Measurements from ENCODE around the gene NSD1.
"Not testable (repeated sequence)": the region's sequence is repeated elsewhere in the genome, so short reads cannot be mapped to it uniquely, and the experiment has no call there.

NSD1 gene

DNA sequence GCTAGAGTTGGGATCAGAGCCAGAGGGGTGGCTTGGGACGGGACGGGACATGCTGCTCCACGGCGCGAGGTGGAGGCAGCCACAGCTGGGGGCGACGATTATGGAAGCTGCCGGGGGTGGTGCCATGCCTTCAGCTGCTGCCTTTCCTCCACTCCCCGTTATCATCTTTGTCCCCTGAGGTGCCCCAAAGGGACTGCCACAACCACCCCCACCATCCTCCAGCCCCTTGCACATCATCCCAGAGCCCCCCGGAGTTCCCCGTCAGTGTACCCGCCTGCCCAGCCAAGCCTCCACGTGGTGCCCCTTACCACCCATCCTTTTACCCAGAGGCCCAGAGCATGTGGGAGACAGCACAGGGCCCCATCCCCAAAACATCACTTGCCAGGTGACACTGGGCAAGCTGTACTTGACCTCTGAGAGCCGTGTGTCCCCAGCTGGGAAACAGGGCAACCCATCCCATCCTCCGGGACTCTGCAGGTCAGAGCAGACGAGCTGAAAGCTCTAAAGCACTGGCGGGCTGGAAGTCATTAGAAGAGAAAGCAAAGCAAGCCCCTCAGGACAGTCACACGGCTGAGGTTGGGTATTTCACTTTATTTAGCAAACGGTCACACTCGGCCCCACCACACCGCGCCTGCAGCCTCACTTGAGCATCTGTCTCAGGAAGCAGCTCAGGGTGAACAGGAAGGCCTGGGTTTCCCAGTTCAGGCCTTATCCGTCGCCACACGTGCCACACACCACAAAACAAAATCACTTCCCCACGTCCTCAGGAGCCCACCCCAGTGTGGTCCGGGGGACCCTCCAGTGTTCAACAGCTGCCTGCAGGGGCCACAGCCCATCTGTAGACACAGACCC is 197.6 kb downstream of the NSD1 start:
- no peak for DNase-seq (ENCODE audit: low spot score)

DNA sequence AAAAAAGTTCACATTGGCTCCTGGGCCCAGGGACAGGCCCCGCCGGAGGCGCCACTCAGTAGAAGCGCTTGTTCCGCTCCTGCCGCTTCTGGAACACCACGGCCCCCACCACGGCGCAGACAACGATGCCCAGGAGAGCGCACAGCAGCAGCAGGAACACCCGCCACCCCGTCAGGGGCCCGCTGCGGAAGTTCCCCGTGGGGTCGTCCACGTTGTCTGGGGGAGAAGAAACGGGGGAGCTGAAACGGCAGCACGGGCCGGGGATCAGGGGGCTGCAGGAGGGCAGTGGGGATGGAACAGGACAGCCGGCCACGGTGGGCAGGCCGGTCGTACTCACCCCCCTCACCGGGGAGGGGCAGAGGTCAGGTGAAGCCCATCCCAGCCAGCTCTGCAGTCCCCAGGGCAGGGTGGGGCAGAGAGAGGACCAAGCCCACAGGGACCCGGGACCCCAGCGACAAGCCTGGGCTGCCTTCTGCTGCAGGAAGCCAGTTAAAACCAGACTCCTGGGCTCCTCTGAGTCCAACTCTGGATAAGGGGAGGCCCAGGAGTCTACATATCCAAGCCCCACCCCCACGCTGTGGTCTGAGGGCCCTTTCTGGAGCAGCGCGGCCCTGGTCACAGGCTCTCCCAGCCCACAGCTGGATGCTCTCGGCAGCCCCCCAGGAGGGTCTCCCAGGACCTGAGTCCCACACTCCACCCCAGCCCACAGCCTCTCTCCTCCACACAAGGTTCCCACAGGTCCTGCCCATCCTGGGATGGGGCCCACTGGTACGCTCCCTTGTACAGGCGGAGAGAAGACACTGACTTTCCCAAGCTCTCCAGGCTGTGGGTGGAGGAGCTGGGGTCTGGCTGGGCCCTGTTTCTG is 198.7 kb downstream of the NSD1 start:
- no peak for DNase-seq (ENCODE audit: low spot score)

DNA sequence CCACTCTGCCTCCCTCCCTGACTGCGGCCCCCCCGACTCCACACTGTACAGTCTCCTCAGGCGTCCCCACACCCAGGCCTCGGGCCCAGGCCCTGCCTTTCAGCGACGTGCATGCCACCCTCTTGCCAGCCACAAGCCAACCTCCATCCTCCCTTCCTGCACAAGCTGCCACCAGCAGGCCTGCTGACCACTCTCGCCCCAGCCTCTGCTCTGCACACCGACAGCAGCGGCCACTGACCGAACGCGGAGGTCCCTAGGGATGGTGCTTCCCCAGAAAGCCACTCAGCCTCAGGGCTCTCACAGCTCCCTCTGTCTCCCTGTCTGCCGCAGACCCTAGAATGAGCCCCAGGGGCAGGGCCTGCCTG is 199.3 kb downstream of the NSD1 start:
- no peak for DNase-seq (ENCODE audit: low spot score)

DNA sequence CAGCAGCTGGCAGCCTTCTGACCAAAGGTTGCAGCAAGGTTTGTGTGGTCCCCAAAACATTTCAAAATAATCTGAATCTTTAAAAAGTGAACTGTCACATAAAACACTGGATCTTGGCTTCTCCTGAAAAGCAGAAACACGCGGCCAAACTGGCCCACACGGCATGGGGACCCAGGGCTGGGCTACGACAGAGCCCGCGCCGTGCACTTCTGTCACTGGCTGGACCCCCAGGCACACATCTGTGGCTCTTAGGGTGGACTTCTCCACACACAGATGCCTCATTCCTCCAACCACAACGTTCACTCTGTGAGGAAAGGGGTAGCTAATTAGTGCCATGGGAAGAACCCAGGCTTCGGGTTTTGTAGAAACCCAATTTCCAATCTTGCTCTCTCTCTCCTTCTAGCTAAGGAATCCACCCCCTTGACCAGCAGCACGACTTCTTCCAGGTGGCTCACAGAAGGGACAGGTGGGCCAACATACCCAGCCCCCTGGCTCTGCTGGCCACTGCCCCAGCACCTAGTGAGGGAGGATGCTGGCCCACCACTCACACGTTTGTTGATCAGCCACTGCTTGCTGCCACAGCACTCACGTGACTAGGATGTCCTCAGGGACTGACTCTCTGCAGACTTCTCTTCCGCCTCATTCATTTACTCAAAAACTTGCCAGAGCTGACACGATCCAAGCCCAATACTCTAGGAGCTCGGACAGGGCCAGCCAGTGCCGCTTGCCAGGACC is 200.0 kb downstream of the NSD1 start:
- no peak for DNase-seq (ENCODE audit: low spot score)

DNA sequence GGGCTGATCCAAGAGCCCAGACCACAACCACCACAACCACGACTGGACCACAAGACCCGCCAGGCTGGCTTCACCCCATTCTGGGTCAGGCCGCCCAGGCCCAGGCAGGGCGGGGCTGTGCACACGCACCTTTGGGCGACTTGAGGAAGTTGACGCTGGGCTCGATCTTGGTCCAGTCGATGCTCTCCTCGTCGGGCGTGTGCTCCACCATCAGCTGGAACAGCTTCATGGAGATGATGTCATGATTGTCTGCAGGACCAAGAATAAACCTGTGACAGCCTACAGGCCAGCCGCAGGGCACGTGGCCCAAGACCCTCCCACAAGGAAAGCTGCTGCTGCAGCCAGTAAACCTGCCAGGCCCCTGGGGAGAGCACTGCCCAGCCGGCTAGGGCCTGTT is 200.6 kb downstream of the NSD1 start:
- DNase-seq (ENCODE audit: low spot score) = no peak

DNA sequence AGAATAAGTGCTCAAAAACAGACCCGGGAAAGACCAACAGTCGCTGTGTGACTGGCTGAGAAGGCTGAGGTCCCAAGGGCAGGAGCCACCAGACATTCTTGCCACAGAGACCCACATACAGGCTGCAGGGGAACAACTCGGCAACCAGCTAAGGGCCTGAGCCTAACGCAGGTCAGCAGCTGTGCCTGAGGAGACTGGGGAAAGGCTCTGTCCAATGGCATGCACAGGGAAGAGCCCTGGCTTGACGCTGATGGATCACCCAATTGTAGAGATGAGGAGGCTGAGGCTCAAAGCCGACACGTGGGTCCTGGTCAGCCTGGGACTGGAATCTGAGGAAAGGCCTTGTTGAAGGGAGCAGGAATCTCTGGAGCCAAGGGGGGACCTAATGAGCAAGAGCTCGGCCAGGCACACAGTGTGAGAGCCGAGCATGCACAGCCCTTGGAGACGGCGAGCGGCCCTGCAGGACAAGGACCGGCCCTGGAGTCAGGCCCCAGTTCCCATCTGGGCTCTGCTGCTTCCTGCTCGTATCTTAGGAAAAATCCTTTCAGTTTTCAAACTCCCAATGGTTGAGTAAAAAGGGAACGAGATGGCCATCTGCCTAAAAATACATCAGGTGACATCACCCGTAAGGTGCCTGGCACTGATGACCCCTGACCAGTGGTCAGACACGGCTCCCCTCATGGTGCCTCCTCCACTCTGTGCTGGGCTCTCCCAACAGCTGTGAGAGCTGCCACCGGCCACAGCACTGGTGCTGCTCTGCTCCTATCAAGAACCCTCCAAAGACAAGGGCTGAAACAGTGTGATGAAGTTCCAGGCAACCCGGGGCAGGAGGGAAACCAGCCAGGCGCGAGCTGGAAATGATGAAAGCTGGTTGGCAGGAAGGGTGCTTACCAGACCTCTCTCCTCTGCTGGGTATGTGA is 201.5 kb downstream of the NSD1 start:
- DNase-seq (ENCODE audit: low spot score) = no peak

DNA sequence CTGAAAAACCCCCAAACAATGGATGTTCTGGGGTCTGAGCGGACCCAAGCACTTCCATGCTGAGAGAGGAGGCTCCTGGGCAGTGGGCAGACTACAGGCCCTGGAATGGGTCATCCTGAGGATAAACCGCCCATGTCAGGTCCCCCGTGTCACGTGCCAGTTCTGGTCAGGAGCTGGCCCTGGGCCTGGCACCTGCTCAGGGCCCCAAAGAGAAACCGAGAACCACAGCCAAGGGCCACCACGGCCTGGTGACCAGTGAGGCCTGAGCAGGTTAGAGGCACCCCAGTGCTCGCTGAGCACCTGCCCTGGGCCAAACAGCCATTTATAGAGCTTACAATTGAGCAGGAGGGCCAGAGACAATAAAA is 202.1 kb downstream of the NSD1 start:
- no peak for DNase-seq (ENCODE audit: low spot score)

DNA sequence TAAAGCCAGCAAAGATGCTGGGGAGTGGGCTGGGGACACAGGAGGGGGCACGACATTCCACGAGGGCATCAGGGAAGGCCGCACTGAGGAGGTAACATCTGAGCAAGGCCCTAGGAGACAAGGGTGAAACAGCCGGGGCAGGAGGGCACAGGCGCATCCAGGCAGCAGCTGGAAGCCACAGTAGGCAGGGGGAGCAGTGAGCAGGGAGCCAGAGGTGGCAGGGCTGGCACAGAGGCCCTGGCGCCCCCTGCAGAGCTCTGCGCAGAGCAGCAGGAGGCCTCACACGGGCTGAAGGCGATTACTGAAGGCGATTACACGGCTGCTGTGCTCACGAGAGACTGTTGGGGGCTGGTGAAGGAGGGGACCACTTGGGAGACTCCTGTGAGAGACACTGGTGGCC is 202.5 kb downstream of the NSD1 start:
- no peak for DNase-seq (ENCODE audit: low spot score)

DNA sequence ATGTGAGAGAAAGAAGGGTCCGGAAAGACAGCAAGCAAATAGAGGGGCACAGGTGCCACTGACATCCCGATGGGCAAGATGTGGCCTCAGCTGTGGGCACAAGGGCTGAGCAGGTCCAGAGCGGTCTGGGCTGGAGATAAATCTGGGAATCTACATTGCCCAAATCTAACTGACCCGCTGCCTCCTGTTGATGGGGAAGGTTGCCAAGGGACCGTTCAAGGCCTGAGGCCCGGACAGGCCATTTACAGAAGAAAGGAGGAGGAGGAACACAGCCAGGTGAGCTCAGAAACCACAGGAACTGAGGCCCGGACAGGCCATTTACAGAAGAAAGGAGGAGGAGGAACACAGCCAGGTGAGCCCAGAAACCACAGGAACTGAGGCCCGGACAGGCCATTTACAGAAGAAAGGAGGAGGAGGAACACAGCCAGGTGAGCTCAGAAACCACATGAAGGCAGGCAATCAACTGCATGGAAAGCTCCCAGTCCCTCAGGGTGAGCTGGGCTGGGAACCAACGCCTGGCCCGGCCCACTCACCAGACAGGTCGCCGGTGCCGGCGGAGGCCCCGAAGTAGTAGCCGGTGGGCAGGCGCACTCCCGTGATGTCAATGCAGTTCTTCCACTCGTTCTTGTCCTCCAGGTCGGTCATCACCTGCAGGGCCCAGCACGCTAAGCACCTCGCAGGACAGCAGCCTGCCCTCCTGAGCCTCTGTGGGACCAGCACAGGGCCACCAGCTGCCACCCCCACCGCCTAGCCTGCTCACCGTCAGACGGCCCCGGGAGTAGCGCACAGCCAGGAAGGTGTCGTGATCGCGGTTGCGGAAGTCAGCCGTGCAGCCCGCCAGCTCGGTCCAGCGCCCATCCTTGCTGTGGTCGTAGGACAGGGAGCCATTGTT is 203.3 kb downstream of the NSD1 start:
- no peak for DNase-seq (ENCODE audit: low spot score)

DNA sequence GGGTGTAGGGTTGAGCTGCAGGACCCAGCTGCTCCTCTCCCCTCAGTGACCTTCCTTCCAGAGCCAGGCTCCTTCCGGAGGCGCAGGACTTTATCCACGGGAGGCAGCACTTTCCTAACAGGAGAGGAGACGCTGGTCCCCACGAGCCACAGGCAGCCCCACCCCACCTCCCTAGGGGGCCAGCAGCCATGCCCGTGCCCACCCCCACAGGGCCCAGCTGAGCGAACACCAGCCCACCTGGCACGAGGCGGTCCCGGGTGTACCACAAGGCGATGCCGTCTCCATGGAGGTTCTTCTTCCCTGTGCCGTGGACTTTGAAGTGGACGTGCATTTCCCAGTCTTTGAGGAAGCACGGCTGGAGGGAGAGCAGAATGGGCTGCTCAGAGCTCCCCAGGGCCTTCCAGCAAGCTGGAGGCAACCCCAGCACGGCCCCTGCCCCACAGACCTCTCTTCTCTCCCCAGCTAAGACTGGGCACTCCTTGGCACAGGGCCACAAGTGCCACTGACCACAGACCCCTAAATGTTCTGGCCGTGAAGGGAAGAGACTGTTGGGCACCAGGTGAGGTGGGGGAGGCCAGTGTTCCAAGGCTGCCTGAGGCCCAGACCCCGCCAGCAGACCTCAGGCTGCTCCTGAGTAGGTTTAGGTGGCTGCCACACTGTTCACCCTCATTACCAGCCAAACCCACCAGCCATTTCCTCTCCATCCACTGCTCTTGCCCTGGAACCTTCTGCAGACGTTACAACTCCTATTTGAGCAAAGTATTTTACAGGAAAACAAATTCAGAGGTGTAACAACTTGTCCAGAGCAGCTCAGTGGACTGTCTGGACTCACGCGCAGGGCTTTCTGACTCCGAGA is 204.9 kb downstream of the NSD1 start:
- no peak for DNase-seq (ENCODE audit: low spot score)

DNA sequence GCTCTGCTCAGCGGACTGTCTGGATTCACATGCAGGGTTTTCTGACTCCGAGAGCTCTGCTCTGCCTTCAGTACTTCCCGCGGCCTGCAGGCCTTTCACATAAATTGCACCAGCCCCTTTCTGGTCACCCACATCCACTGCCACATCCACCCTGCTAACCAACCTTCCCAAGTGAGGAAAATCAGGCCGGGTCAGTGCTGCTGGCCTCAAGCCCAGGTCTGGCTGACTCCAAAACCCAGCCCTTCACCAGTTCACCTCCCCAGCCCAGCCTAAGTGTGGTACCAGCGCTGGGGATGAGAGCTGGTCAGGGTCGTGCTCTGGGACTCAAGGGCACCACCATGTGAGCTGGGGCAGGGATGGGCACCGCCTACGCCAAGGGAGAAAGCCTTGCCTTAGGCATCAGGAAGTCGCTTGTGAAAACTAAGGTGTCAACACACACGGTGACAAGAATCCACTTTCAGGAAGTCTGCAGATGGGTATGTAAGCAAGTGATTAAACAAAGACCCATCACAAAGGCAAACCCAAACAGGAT is 205.6 kb downstream of the NSD1 start:
- no peak for DNase-seq (ENCODE audit: low spot score)

DNA sequence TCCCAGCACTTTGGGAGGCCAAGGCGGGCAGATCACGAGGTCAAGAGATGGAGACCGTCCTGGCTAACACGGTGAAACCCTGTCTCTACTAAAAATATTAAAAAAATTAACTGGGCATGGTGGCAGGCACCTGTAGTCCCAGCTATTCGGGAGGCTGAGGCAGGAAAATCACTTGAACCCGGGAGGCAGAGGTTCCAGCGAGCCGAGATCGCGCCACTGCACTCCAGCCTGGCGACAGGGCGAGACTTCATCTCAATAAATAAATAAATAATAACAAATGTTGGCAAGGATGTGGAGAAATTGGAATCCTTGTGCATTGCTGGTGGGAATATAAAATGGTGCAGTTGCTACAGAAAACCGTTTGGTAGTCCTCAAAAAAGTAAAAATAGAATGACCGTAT is 209.4 kb downstream of the NSD1 start:
- DNase-seq (ENCODE audit: low spot score) = not testable (repeated sequence)

DNA sequence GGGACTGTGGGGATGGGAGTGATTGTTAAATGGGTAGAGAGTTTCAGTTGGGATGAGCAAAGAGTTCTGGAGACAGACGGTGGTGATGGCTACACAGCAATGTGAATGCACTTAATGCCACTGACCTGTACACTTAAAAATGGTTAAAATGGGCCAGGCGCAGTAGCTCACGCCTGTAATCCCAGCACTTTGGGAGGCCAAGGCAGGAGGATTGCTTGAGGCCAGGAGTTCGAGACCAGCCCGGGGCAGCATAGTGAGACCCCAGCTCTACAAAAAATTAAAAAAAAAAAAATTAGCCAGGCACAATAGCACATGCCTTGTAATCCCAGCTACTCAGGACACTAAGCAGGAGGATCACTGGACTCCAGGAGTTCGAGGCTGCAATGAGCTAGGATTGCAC is 210.2 kb downstream of the NSD1 start:
- DNase-seq (ENCODE audit: low spot score) = no peak

DNA sequence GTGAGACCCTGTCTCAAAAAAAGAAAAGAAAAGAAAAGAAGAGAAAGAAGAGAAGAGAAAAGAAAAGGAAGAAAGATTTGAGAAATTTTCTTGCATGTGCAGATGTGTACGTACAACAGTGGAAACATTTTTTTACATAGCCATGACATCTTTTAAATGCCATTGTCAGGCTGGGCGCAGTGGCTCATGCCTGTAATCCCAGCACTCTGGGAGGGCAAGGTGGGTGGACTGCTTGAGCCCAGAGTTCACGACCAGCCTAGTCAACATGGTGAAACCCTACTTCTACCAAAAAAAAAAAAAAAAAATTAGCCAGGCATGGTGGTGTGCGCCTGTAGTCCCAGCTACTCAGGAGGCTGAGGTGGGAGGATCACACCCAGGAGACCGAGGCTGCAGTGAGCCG is 211.3 kb downstream of the NSD1 start:
- no peak for DNase-seq (ENCODE audit: low spot score)

DNA sequence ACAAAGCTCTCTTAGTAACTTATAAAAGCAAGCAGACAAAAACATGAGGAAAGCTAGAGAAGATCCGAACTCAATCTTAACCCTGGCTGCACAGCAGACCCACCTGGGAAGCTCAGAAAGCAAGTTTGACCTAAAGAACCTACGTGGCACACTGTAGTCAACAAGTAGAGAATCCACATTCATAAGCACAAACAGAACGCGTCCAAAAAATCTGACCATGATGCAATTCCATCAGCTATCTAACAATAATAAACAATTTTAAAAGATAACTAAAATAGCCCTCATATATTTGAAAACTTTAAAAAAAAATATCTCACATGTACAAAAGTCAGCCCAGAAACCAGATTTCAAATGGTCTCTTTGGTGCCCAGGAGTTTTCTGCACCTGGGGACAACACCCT is 213.2 kb downstream of the NSD1 start:
- DNase-seq (ENCODE audit: low spot score) = no peak

DNA sequence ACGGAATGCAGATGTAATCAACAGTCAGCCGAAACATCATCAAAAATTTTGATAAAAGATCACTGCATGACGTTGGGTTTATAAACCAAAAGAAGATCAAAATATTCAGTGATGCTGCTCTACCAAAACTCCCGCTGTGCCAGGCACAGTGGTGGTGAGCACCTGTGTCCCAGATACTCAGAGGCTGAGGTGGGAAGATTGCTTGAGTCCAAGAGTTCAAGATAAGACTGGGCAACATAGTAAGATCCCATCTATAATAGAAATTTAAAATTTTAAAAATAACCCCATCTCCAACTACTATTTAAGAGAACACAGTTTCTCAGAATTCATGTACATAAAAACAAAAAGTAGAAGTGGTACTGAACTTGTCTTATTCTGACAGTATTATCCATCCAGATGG is 214.1 kb downstream of the NSD1 start:
- no peak for DNase-seq (ENCODE audit: low spot score)

DNA sequence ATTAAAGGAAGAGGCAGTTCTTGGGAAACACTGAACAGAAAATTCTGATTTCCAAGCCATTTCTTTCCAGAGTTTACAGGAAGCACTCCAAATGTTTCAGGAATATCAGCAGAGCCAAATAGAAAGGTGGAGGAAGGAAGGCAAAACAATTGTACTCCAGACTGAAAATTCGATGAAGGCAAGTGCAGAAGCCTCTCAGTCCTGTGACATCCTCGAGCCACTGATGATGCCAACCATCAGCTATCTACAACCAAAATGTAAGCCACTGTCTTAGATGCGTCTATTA is 215.7 kb downstream of the NSD1 start:
- DNase-seq (ENCODE audit: low spot score) = no peak

DNA sequence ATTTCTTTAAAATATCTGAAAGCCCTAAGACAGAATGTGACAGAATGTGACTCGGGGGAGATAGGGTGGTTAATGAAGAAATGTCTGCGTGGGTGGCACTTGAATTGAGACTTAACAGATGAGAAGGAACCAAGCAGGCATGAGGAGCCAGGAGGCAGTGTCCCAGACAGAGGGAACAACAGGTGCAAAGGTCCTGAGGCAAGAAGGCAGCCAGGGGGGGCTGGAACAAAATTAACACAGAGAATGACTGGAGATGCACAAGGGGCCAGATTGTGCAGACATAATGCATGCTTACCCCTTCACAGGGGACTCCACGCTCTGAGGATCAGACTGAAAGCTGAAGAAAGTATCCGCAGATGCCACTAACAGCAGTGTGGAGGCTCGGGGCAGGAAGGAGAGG is 216.2 kb downstream of the NSD1 start:
- no peak for DNase-seq (ENCODE audit: low spot score)

Measured in AG08395 (cell line).